HCT116 (cell line): ENCODE measurements around the gene IGSF3. TPM values are rescaled to one million over a fixed set of nuclear protein-coding genes. Genes with fewer than 3 reads are reported as not detected.
"Not testable (repeated sequence)": the region's sequence is repeated elsewhere in the genome, so short reads cannot be mapped to it uniquely, and the experiment has no call there.

ENCODE experiments used
- ATAC-seq: fragments of 200-7000 bp; cut with Tn5 transposase; 2 replicates; pipeline ENCODE4 v1.9.1; 2020; ENCODE audit warnings: mild to moderate bottlenecking, moderate library complexity
- BruUV-seq: library from RNA; stranded (reverse); fragments of 400-500 nt; replicated peaks from 2 replicates; lab custom pipeline; 2021; lab: Mats Ljungman, UMichigan
- CTCF ChIA-PET: fragments of 300-600 bp; sonication (Branson Sonifier 250); formaldehyde crosslinking; loops from one replicate; lab custom pipeline; 2021; ENCODE audit warnings: antibody characterized with exemption; lab: Charles Lee
- POLR2A ChIA-PET: fragments of 300-600, 350-600 bp; sonication (Branson Sonifier 250); formaldehyde crosslinking; loops from one replicate; lab custom pipeline; 2021; ENCODE audit warnings: antibody characterized with exemption; lab: Charles Lee
- RAD21 ChIA-PET, 2 experiments: fragments of 300-600 bp; sonication (Branson Sonifier 250); formaldehyde crosslinking; loops; one replicate each; lab custom pipeline; 2023; ENCODE audit warnings: low total read pairs in 2 of 2; ENCODE audit not compliant: uncharacterized antibody in 2 of 2, unreplicated experiment in 2 of 2, low non-redundant PET in 1 of 2; lab: Charles Lee
- DNase-seq: peaks from one replicate; pipeline ENCODE4 v3.0.0-alpha.2; 2010; ENCODE audit warnings: low read depth, low spot score
- H2AFZ ChIP-seq: fragments of 200-600 bp; shearing (Covaris generic), sonication (generic); 2 replicates; pipeline ENCODE4 v1.6.1; 2017; ENCODE audit warnings: low read depth, mixed run types, mixed read lengths, antibody characterized with exemption, low read length; ENCODE audit not compliant: poor library complexity, severe bottlenecking
- H3K27ac ChIP-seq: 2 replicates; pipeline ENCODE4 v1.5.1; 2012; ENCODE audit warnings: low read depth, low read length
- H3K27me3 ChIP-seq: fragments of 200-600 bp; sonication (generic); 2 replicates; pipeline ENCODE4 v1.6.1; 2016; ENCODE audit warnings: mixed run types, low read length, mixed read lengths; ENCODE audit not compliant: insufficient read depth
- H3K36me3 ChIP-seq, 2 experiments: fragments of 200-500 bp in 1 of 2; fragments of 200-600 bp in 1 of 2; sonication (Bioruptor generic) in 1 of 2; sonication (generic) in 1 of 2; 2 replicates each; pipeline versions ENCODE4 v1.5.1 to v1.6.1; 2014 to 2016; ENCODE audit warnings: low read length in 2 of 2, inconsistent platforms in 1 of 2, mixed read lengths in 1 of 2, mixed run types in 1 of 2; ENCODE audit not compliant: insufficient read depth in 2 of 2, control insufficient read depth in 1 of 2
- H3K4me1 ChIP-seq, 2 experiments: fragments of 200-600 bp in 1 of 2; sonication (generic) in 1 of 2; 2 replicates each; pipeline versions ENCODE4 v1.5.1 to v1.6.1; 2012 to 2017; ENCODE audit warnings: low read length in 2 of 2, inconsistent platforms in 1 of 2, mild to moderate bottlenecking in 1 of 2, mixed read lengths in 1 of 2, mixed run types in 1 of 2, moderate library complexity in 1 of 2; ENCODE audit not compliant: insufficient read depth in 2 of 2, control insufficient read depth in 1 of 2
- H3K4me2 ChIP-seq: fragments of 200-600 bp; sonication (generic); 2 replicates; pipeline ENCODE4 v1.6.1; 2017; ENCODE audit warnings: mixed run types, low read length, mixed read lengths
- H3K4me3 ChIP-seq, 2 experiments: fragments of 200-600 bp in 1 of 2; sonication (generic) in 1 of 2; replicated peaks in 1 of 2; 2 replicates each; pipeline ENCODE4 v1.5.1; 2011 to 2016; ENCODE audit warnings: low read length in 2 of 2, control low read depth in 1 of 2, low read depth in 1 of 2, mild to moderate bottlenecking in 1 of 2, mixed read lengths in 1 of 2, mixed run types in 1 of 2
- H3K79me2 ChIP-seq: fragments of 200-600 bp; sonication (generic); 2 replicates; pipeline ENCODE4 v1.6.1; 2017; ENCODE audit warnings: mild to moderate bottlenecking, mixed run types, low read length, moderate library complexity, mixed read lengths; ENCODE audit not compliant: insufficient read depth
- H3K9ac ChIP-seq: fragments of 200-600 bp; sonication (generic); 2 replicates; pipeline ENCODE4 v1.6.1; 2016; ENCODE audit warnings: low read length, mixed read lengths
- H3K9me2 ChIP-seq: fragments of 200-600 bp; sonication (generic), shearing (Covaris generic); 2 replicates; pipeline ENCODE4 v1.6.1; 2017; ENCODE audit warnings: mixed run types, mild to moderate bottlenecking, moderate library complexity; ENCODE audit not compliant: insufficient read depth
- H3K9me3 ChIP-seq, 2 experiments: fragments of 200-500 bp in 1 of 2; fragments of 200-600 bp in 1 of 2; sonication (Bioruptor generic) in 1 of 2; sonication (generic) in 1 of 2; 2 replicates each; pipeline ENCODE4 v1.6.1; 2014 to 2017; ENCODE audit warnings: low read length in 2 of 2, mixed read lengths in 2 of 2, inconsistent platforms in 1 of 2, low read depth in 1 of 2, mild to moderate bottlenecking in 1 of 2, mixed run types in 1 of 2, moderate library complexity in 1 of 2; ENCODE audit not compliant: control insufficient read depth in 1 of 2, insufficient read depth in 1 of 2
- H4K20me1 ChIP-seq: fragments of 200-600 bp; sonication (generic), shearing (Covaris generic); 2 replicates; pipeline ENCODE4 v1.6.1; 2017; ENCODE audit warnings: mixed run types, mild to moderate bottlenecking, moderate library complexity; ENCODE audit not compliant: insufficient read depth
- intact Hi-C: fragments of 100-400 bp; cut with micrococcal nuclease; formaldehyde crosslinking; loops from 2 replicates; pipeline ENCODE4 v1.10.0; 2022
- total RNA-seq: library from RNA; stranded (reverse); gene quantifications from one replicate; pipeline ENCODE4 v1.2.1, GENCODE V29; 2021; ENCODE audit not compliant: unreplicated experiment

IGSF3 gene
- total RNA-seq, 1 experiment from 2014 or later: 18.6 TPM

DNA sequence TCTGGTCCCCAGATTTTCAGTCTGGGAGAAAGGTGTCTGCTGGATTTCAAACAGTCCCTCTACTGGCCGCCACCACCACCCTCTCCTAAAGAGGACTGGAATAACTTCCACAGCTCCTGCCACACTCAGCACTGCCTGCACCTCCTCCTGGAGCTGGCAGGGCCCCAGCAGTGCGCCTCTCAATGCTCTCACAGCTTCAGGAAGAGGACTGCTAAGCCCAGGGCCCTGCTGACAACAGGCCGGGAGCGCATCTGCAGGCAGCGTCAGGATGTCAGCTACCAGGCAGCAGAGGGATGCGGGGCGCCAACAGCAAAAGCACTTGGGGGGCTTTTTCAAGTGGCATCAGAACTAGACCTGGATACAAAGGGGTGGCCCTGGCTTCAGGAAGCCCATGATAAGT lies 40.2 kb downstream of the IGSF3 start:
- H3K9me3 ChIP-seq, ATAC-seq, H3K27ac ChIP-seq, H3K9me2 ChIP-seq, H3K27me3 ChIP-seq, BruUV-seq, H4K20me1 ChIP-seq, H3K36me3 ChIP-seq, RAD21 ChIA-PET, POLR2A ChIA-PET, DNase-seq, H3K4me3 ChIP-seq, CTCF ChIA-PET, H2AFZ ChIP-seq, intact Hi-C loops, H3K4me2 ChIP-seq, H3K9ac ChIP-seq, H3K79me2 ChIP-seq: not testable (repeated sequence)
- peaks cover 3 to 14% of the 10 kb centered on the region in 2 experiments for H3K4me1 ChIP-seq

DNA sequence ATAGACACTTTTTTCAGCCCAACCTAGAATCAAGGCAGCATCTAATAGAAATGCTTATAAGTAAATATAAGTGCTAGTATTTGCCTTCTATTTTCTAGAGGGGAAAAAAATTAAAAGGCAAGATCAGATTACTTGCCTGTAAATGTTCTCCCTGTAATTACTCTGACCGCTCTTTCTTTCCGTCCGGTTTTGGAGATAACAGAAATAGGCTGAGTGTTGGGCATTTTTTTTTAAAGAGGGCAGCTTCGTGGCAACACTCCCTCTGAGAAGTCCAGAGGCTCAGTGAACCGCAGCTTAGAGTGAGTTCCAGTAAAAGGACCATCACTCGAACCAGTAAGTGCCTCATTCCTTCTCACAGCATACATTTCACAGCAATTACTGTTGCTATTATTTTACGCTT lies 40.6 kb downstream of the IGSF3 start:
- not testable (repeated sequence) for ATAC-seq, H3K4me2 ChIP-seq

DNA sequence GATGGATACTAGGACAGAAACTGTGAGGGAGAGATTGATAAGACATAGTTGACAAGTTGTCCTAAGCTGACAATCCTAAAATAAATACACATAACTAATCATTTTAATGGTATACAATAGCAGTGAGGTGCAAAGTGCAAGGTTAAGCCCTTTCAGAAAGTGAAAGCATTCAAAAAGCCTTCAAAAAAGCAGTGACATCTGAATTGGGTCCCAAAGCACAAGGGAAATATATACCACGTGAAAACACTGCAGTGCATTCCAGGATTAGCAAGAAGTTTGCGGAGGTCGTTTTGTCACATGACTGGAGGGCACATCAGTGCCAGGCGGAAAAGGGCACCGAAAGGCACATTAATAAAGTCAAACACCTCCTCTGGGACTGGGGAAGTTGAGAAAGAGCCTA lies 42.4 kb downstream of the IGSF3 start:
- POLR2A ChIA-PET: not testable (repeated sequence)

More for the DNA sequence above, 40.6 kb downstream of the IGSF3 start:
- CTCF ChIA-PET, H3K9me3 ChIP-seq, H3K4me3 ChIP-seq, H3K79me2 ChIP-seq, BruUV-seq, DNase-seq, H2AFZ ChIP-seq, intact Hi-C loops, H3K9ac ChIP-seq, H3K27me3 ChIP-seq, RAD21 ChIA-PET, H3K27ac ChIP-seq, H3K36me3 ChIP-seq, H3K9me2 ChIP-seq, H4K20me1 ChIP-seq, POLR2A ChIA-PET: not testable (repeated sequence)
- H3K4me1 ChIP-seq: peaks cover 0 to 16% of the 10 kb centered on the region in 2 experiments

More for the DNA sequence above, 42.4 kb downstream of the IGSF3 start:
- H4K20me1 ChIP-seq, BruUV-seq, H3K9me3 ChIP-seq, H3K4me3 ChIP-seq, H2AFZ ChIP-seq, H3K36me3 ChIP-seq, ATAC-seq, intact Hi-C loops, RAD21 ChIA-PET, CTCF ChIA-PET, H3K27me3 ChIP-seq, H3K4me2 ChIP-seq, H3K27ac ChIP-seq, H3K9me2 ChIP-seq, DNase-seq, H3K79me2 ChIP-seq, H3K9ac ChIP-seq: not testable (repeated sequence)
- H3K4me1 ChIP-seq: peaks cover 0 to 21% of the 10 kb centered on the region in 2 experiments; a peak in 3 of 4 replicates
